Fibroblast of lung (primary cell): ENCODE measurements around the gene ELOVL5.

Source experiments
- CTCF ChIP-seq, 2 donors: IDR thresholded peaks in 1 of 2; conservative IDR thresholded peaks in 1 of 2; 1 replicate in 1 of 2; 2 replicates in 1 of 2; pipeline ENCODE4 v1.5.1; 2011 to 2012; ENCODE audit warnings: low read length in 2 of 2, control low read depth in 1 of 2, inconsistent platforms in 1 of 2, low read depth in 1 of 2, mild to moderate bottlenecking in 1 of 2
- EZH2 ChIP-seq: IDR thresholded peaks from 2 replicates; pipeline ENCODE4 v1.5.1; 2012; ENCODE audit warnings: low read length, control low read depth, mild to moderate bottlenecking; ENCODE audit errors: missing control alignments

- TF ChIP-seq CTCF (conservative IDR thresholded peaks at IDR 0.05 in 1 of 2, IDR thresholded peaks at IDR 0.05 in 1 of 2; ENCODE audit: low read depth in 1 of 2, low read length in 2 of 2) (no peak), EZH2 (no peak)
Observed at GRCh38 chr6:53264337-53264736, 84.4 kb downstream of the ELOVL5 start.
